Kidney (tissue), 14 donors: Measurements from ENCODE around the gene NLRC5. TPM values are rescaled to one million over a fixed set of nuclear protein-coding genes. Genes with fewer than 3 reads are reported as not detected.
"Not testable (repeated sequence)": the region's sequence is repeated elsewhere in the genome, so short reads cannot be mapped to it uniquely, and the experiment has no call there.

Experiments
- DNase-seq, 5 donors: peaks; one replicate each; pipeline ENCODE4 v3.0.0-alpha.2; 2013 to 2020
- FAIRE-seq: peaks from 2 replicates; lab custom pipeline; 2012; peaks lifted over from hg19 to GRCh38; lab: Jason Lieb, UNC
- H3K27ac ChIP-seq, 2 donors: one replicate each; pipeline ENCODE4 v1.7.0; 2013; ENCODE audit warnings: low read depth in 2 of 2, low read length in 2 of 2, inconsistent platforms in 1 of 2
- H3K27me3 ChIP-seq: one replicate; pipeline ENCODE4 v1.7.1; 2013; ENCODE audit warnings: low read length, inconsistent platforms; ENCODE audit not compliant: control insufficient read depth, insufficient read depth
- H3K36me3 ChIP-seq, 3 donors: one replicate each; pipeline versions ENCODE4 v1.7.0 to v1.7.1; 2013; ENCODE audit warnings: low read length in 3 of 3, control low read depth in 1 of 3, inconsistent platforms in 1 of 3; ENCODE audit not compliant: insufficient read depth in 3 of 3, control insufficient read depth in 2 of 3
- H3K4me1 ChIP-seq, 3 donors: one replicate each; pipeline versions ENCODE4 v1.7.0 to v1.7.1; 2013; ENCODE audit warnings: low read length in 3 of 3, inconsistent platforms in 1 of 3, low read depth in 1 of 3; ENCODE audit not compliant: control insufficient read depth in 2 of 3, insufficient read depth in 2 of 3
- H3K4me3 ChIP-seq, 3 donors: one replicate each; pipeline versions ENCODE4 v1.7.0 to v1.8.1; 2013; ENCODE audit warnings: low read length in 3 of 3, control low read depth in 1 of 3, inconsistent platforms in 1 of 3
- H3K9ac ChIP-seq, 3 donors: one replicate each; pipeline versions ENCODE4 v1.7.0 to v1.7.1; 2013; ENCODE audit warnings: low read length in 3 of 3, control low read depth in 1 of 3, inconsistent platforms in 1 of 3
- H3K9me3 ChIP-seq, 3 donors: one replicate each; pipeline versions ENCODE4 v1.7.0 to v1.7.1; 2013; ENCODE audit warnings: low read length in 3 of 3, control low read depth in 1 of 3, inconsistent platforms in 1 of 3; ENCODE audit not compliant: control insufficient read depth in 2 of 3, insufficient read depth in 1 of 3
- intact Hi-C: fragments of 100-400 bp; cut with DNase I; formaldehyde crosslinking; loops from one replicate; pipeline ENCODE4 v1.11.1; 2022
- polyA plus RNA-seq: library from polyadenylated mRNA; stranded (reverse); fragments of 350-450 nt; fragmentation: Illumina TruSeq; extraction: RNeasy Lipid Tissue Mini Kit (QIAGEN cat#74804); gene quantifications from one replicate; pipeline ENCODE4 v1.2.3, GENCODE V29; 2014; ENCODE audit warnings: low read depth, low replicate concordance; ENCODE audit not compliant: insufficient read depth
- total RNA-seq: library from RNA; stranded (reverse); fragmentation: NEBNext Ultra II Directional; extraction: Animal tissue kit (Norgen Biotek cat#: 25700); gene quantifications from one replicate; pipeline ENCODE4 v1.2.1, GENCODE V29; 2021
- TF ChIP-seq, protein P1 (sequence below): IDR thresholded peaks from 3 replicates; pipeline ENCODE4 v1.5.1; 2012; ENCODE audit warnings: mild to moderate bottlenecking, moderate library complexity, borderline replicate concordance; ENCODE audit not compliant: insufficient read depth; ENCODE audit errors: extremely low read depth
- donor health status: control.
- donor health status: control.
- donor health status: control.
- donor health status: control.
- donor health status: control.
- donor health status: DM: yes; HTN: yes; CAD: no.
- donor health status: Normal renal cell carcinoma (clear cell type).

Gene NLRC5
- total and polyA plus RNA-seq, 2 donors from 2014 or later = 7.1 to 55.6 TPM

DNA sequence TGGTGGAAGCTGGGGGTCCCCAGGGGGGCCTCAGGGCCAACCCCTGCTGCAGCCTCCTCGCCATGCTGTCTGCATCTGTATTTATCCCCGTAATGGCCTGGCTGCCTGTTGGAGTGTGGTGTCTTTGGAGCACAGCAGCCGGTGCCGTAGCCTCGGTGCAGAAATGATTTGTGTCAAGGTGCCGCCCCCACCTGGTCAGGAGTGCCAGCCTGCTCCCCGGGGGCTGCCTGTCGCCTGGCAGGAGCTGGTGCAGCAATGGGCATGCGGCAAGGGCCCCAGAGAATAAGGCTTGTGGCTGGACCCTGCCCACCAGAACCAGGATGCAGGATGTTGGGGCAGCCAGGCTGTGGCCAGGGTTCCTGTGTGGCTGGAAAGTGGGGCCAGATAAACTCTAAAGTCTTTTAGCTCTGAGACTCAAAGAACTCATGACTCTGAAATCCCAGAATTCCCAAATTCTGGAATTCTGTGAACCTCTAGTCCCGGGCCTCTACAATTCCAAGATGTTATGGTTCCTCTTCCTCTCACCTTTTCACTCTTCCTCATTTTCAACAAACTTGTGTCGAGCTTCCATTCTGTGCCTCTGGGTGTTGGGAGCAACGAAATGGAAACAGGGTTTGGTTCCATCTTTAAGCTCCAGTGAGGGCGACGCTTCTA is 109.0 kb downstream of the NLRC5 start:
- no peaks in the 10 kb centered on the region for H3K9me3 ChIP-seq
- H3K4me3 ChIP-seq = no peak overlapping the region
- TF ChIP-seq, protein P1, sequence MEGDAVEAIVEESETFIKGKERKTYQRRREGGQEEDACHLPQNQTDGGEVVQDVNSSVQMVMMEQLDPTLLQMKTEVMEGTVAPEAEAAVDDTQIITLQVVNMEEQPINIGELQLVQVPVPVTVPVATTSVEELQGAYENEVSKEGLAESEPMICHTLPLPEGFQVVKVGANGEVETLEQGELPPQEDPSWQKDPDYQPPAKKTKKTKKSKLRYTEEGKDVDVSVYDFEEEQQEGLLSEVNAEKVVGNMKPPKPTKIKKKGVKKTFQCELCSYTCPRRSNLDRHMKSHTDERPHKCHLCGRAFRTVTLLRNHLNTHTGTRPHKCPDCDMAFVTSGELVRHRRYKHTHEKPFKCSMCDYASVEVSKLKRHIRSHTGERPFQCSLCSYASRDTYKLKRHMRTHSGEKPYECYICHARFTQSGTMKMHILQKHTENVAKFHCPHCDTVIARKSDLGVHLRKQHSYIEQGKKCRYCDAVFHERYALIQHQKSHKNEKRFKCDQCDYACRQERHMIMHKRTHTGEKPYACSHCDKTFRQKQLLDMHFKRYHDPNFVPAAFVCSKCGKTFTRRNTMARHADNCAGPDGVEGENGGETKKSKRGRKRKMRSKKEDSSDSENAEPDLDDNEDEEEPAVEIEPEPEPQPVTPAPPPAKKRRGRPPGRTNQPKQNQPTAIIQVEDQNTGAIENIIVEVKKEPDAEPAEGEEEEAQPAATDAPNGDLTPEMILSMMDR = no peak
- H3K27me3 ChIP-seq = no peaks in the 10 kb centered on the region
- no peaks in the 10 kb centered on the region for H3K36me3 ChIP-seq
- H3K27ac ChIP-seq = no peak overlapping the region
- peak in 1 of 5 donors; percentile 52 for DNase-seq
- peaks cover 0 to 7% (median 4%) of the 10 kb centered on the region in 3 donors for H3K4me1 ChIP-seq
- no peak overlapping the region for H3K9ac ChIP-seq
- intact Hi-C loops = no loop called here
- FAIRE-seq = no peak

DNA sequence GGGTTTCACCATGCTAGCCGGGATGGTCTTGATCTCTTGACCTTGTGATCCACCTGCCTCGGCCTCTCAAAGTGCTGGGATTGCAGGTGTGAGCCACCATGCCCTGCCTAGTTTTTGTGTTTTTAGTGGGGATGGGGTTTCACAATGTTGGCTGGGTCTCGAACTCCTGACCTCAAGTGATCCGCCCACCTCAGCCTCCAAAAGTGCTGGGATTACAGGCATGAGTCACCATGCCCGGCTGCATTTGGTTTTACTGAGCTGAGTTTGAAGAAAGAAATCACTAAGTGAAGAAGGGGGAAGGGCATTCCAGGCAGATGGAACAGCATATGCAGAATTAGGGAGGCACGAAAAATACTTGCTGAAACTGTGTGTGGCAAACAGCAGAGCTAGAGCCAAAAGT is 110.6 kb downstream of the NLRC5 start:
- H3K9ac ChIP-seq, H3K36me3 ChIP-seq, DNase-seq, intact Hi-C loops, H3K27ac ChIP-seq, H3K9me3 ChIP-seq, FAIRE-seq, H3K27me3 ChIP-seq, H3K4me1 ChIP-seq, H3K4me3 ChIP-seq: not testable (repeated sequence)

DNA sequence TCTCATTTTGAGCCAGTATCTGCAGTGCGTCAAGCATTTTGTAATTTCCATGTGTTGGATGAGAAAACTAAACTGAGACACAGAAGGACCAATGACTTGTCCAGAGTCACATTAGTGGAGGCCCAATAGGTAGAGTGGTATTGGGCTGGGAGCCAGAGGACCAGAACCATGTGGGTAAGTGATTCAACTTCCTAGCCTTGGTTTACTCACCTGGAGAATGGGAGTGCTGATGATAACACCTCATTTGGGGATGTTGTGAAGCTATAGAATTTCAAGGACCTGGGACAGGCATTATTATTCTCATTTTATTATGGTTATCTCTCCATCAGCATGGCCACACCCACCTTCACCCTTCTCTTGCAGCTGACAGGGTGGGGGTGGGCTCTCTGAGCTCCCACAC is 111.1 kb downstream of the NLRC5 start:
- H3K9me3 ChIP-seq = no peaks in the 10 kb centered on the region
- no peaks in the 10 kb centered on the region for H3K36me3 ChIP-seq
- FAIRE-seq (no peak), DNase-seq (no peak)
- intact Hi-C loops = no loop called here
- H3K9ac ChIP-seq = no peak overlapping the region
- TF ChIP-seq, protein P1 = no peak
- no peak overlapping the region for H3K4me3 ChIP-seq
- H3K4me1 ChIP-seq = no peaks in the 10 kb centered on the region
- no peaks in the 10 kb centered on the region for H3K27me3 ChIP-seq
- no peak overlapping the region for H3K27ac ChIP-seq

DNA sequence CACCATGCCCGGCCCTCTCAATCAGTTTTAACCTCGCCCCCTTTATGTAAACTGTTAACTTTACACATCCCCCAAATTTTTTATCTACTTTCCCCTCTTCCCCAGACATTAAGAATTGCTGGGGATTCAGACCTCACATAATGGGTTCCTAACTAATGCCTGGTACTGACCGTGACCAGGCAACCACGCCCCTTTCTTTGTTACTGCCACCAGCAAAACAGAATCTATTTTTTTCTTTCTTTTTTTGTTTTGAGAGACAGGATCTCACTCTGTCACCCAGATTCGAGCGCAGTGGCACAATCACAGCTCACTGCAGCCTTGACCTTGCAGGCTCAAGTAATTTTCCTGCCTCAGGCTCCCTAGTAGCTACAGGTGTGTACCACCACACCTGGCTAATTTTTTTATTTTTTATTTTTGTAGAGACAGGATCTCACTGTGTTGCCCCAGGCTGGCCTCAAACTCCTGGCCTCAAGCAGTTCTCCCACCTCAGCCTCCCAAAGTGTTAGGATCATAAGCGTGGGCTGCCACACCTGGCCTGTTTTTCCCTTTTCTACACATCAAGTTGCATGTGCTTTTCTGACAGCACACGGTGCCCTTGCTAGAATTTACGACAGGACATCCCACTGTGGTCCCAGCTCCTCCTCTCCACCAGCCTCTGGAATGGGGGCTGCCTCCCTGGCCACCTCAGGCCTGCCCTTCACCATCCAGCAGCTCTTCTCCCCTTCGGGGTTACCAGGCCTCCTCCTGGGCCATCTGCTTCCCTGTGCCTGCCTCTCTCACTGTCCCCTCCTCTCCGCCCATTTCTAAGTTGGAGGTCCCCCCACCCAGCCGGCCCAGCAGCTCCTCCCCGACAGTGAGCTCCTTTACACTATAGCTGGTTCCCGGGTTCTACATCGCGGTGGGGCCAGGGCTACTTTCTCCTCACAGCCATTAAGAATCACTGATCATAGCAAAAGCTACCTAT is 113.8 kb downstream of the NLRC5 start:
- no peak for FAIRE-seq
- intact Hi-C loops = no loop called here
- TF ChIP-seq, protein P1 = no peak

More for the DNA sequence above, 113.8 kb downstream of the NLRC5 start:
- no peak overlapping the region for H3K4me3 ChIP-seq
- no peaks in the 10 kb centered on the region for H3K36me3 ChIP-seq
- no peaks in the 10 kb centered on the region for H3K9me3 ChIP-seq
- no peaks in the 10 kb centered on the region for H3K27me3 ChIP-seq
- H3K4me1 ChIP-seq = peaks cover 0 to 2% (median 0%) of the 10 kb centered on the region in 3 donors
- no peak for DNase-seq
- no peak overlapping the region for H3K9ac ChIP-seq
- H3K27ac ChIP-seq = no peak overlapping the region
